GM18873 (cell line): ENCODE measurements around the gene USP11.
A peak's percentile ranks its signal among the peaks of the same experiment; 100 is the strongest.

ENCODE experiments used
- ATAC-seq: cut with Tn5 transposase; IDR thresholded peaks from one replicate; pipeline ENCODE4 v1.9.1; 2021; ENCODE audit warnings: mild to moderate bottlenecking, moderate library complexity, moderate number of reproducible peaks; ENCODE audit not compliant: unreplicated experiment, low FRiP score

USP11 gene

DNA sequence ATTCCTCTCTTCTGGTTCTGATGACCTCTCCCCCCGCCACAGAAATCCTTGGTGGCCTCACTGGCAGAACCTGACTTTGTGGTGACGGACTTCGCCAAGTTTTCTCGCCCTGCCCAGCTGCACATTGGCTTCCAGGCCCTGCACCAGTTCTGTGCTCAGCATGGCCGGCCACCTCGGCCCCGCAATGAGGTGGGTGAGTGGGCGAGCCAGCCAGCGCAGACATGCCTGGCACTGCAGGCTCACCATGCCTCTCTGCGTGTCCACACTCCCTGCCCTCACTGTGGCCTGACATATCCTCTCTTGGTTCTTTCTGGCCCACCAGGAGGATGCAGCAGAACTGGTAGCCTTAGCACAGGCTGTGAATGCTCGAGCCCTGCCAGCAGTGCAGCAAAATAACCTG is 30.5 kb upstream of the USP11 start:
- ATAC-seq, result no peak

GRCh38 chrX:47202877-47203276 is 29.9 kb upstream of the USP11 start:
- ATAC-seq, result no peak

DNA sequence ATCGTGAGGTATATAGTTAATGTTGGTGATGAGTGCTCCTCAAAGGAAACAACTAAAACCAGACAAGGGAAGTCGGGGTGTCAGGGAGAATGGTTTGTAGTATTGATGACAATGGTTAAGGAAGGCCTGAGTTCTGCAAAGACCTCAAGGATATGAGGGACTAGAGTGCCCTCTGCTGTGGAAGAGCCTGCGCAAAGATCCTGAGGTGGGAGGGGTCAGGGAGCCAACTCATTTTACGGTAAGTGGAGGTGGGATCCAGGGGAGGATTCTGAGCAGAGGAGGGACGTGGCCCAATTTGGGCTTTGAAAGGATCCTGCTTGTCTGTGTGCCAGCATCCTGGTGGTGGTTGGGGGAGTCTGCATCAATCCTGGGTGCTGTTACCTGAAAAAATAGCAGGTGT is 27.8 kb upstream of the USP11 start:
- ATAC-seq, result no peak

- ATAC-seq, result no peak
These were observed 26.5 kb upstream of the USP11 start for GRCh38 chrX:47206316-47206715.

GRCh38 chrX:47208108-47208507 is 24.7 kb upstream of the USP11 start:
- no peak for ATAC-seq

GRCh38 chrX:47209508-47210238 is 23.1 kb upstream of the USP11 start:
- ATAC-seq, result no peak

GRCh38 chrX:47210661-47211425 is 22.0 kb upstream of the USP11 start:
- ATAC-seq, result no peak

- ATAC-seq, result no peak
These were observed 20.2 kb upstream of the USP11 start for GRCh38 chrX:47212381-47213293.

GRCh38 chrX:47214435-47215077 is 18.3 kb upstream of the USP11 start:
- ATAC-seq, result no peak

- no peak for ATAC-seq
These were observed 17.4 kb upstream of the USP11 start for GRCh38 chrX:47215291-47215900.

DNA sequence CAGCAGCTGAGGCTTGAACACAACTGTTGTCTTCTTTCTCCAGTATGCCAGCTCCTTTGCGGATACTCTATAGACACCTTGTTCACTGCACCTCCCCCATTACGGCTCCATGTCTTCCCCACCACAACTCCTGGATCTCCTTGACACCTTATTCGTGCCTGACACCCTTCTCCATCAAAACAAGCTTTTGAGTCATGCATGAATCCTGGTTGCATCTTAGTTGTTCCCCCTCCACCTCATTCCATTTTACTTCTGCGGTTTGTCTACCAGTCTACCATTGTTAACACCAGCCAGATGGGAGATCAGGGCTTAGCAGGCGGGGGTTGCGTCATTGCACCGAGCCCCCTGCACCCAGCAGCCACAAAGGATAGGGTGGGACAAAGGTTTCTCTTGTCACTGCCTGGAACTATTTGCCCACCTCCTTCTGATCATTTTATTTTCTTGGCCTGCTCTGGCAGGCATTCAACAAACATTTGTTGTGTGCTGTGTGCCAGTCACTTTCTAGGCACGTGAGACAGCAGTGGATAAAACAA is 16.4 kb upstream of the USP11 start:
- ATAC-seq, result no peak

- ATAC-seq, result no peak
These were observed 15.5 kb upstream of the USP11 start for GRCh38 chrX:47217121-47217851.

DNA sequence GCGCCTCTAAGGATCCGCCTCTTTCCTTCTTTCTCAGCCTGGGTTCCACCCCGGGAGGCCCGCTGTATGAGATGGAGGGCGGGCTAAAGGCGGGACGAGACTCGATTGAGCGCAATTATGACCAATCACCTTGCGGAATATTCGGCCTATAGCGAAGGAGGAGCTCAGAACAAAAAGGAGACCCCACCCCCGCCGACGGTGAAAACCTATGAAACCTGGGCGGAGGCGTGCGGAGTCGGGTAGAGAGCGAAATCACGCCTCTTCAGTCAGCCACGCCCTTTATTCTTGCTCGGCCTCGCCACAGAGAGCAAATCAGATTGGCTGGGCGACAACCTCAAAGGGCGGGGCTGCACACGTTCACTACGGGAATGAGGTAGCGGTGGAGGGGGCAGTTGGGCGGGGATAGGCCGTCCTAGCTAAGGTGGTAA is 14.9 kb upstream of the USP11 start:
- peak; percentile 90 for ATAC-seq

- peak; percentile 35 for ATAC-seq
These were observed 14.4 kb upstream of the USP11 start, which contains the start of gene CDK16 for GRCh38 chrX:47218280-47218919. Gene CDK16 (plus strand): TSS chrX:47218681. CDS start chrX:47223558, 4,877 bp downstream.

DNA sequence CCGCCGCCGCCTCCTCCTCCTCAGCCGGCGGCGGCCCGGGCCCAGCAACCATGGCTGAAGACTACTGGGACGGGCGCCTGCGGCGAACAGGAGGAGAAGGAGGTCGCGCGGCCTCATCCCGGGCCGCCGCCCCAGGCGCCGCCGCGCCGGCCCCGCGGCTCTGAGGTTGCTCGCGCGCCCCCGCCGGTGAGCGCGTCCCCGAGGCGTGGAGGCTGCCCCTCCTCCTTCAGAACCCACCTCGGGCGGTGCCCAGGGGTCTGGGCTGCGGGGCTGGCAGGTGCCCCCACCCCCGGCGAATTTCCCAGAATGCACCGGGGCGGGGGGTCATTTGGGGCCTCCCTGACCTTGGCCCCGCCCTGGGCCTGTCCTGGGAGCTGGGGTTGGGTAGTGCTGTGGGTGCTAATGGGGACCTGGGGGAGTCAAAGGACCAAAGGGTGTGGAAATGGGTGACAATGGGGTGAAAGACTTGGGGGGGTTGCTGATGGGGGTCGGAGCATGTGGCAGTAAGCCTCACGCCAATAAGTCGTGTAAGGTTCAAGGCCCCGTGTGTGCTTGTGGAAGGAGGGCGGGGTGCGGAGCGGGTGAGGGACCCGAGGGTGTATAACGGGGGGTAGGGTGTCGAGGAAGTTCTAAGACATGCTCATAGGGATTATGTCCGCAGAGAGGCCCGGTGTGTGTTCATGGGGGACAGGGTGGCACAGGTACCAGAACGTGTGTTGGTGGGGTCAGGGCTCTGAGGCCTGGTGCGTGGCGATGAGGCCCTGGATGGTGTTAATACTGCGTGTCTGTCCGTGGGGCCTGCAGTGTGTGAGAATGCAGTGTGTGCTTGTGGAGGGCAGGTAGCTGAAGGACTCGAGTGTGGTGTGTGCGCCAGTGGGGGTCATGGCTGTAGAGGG is 13.6 kb upstream of the USP11 start:
- no peak for ATAC-seq

GRCh38 chrX:47221756-47222155 is 11.1 kb upstream of the USP11 start:
- ATAC-seq, result no peak

- no peak for ATAC-seq
These were observed 10.0 kb upstream of the USP11 start for GRCh38 chrX:47222751-47223350.
